Tibial nerve (tissue), 4 donors: ENCODE results near the gene ISG20L2. TPM values are rescaled to one million over a fixed set of nuclear protein-coding genes. Genes with fewer than 3 reads are reported as not detected.

Experiments
- DNase-seq, 2 donors: peaks; one replicate each; pipeline ENCODE4 v3.0.0-alpha.2; 2019; ENCODE audit warnings: low spot score in 2 of 2
- H3K27ac ChIP-seq, 4 donors: fragments of 200-600 bp; sonication (generic) in 3 of 4; one replicate each; pipeline ENCODE4 v1.5.1; 2017 to 2019; ENCODE audit warnings: mild to moderate bottlenecking in 1 of 4
- H3K27me3 ChIP-seq, 2 donors: fragments of 200-600 bp; sonication (generic) in 1 of 2; one replicate each; pipeline versions ENCODE4 v1.5.1 to v1.6.0; 2017 to 2019
- H3K36me3 ChIP-seq, 3 donors: fragments of 200-600 bp; sonication (generic); one replicate each; pipeline ENCODE4 v1.5.1; 2018 to 2019
- H3K4me1 ChIP-seq, 4 donors: fragments of 200-600 bp; sonication (generic) in 3 of 4; one replicate each; pipeline ENCODE4 v1.5.1; 2017 to 2019
- H3K4me3 ChIP-seq, 4 donors: fragments of 200-600 bp; sonication (generic) in 3 of 4; one replicate each; pipeline ENCODE4 v1.5.1; 2017 to 2019; ENCODE audit warnings: mild to moderate bottlenecking in 1 of 4, moderate library complexity in 1 of 4
- H3K9me3 ChIP-seq, 4 donors: fragments of 200-600 bp; sonication (generic) in 3 of 4; one replicate each; pipeline ENCODE4 v1.5.1; 2017 to 2019
- EP300 ChIP-seq, 2 donors: sonication (generic); formaldehyde crosslinking; IDR thresholded peaks; one replicate each; pipeline ENCODE4 v1.6.1; 2017; ENCODE audit warnings: antibody characterized with exemption in 2 of 2, mild to moderate bottlenecking in 1 of 2
- POLR2A ChIP-seq, 2 donors: fragments of 450-650 bp; IDR thresholded peaks; one replicate each; pipeline ENCODE4 v1.6.1; 2017; ENCODE audit warnings: antibody characterized with exemption in 2 of 2, mild to moderate bottlenecking in 2 of 2, moderate library complexity in 2 of 2
- WGBS, 2 donors: methylation state at CpG; one replicate each; pipeline ENCODE4 v1.1.5; 2018; 5-methylcytosine and 5-hydroxymethylcytosine counted together
- total RNA-seq, 4 donors: library from RNA; depleted of rRNA; stranded (reverse); fragments of >200 nt; gene quantifications; one replicate each; pipeline ENCODE4 v1.1.0, GENCODE V29; 2016
- TF ChIP-seq, protein P1 (sequence below), 5 experiments: fragments of 200-600 bp in 3 of 5; fragments of 450-650 bp in 2 of 5; sonication (generic) in 3 of 5; IDR thresholded peaks; one replicate each; pipeline ENCODE4 v1.5.1; 2016 to 2019; ENCODE audit warnings: antibody characterized with exemption in 5 of 5, mild to moderate bottlenecking in 3 of 5, moderate library complexity in 2 of 5

The ISG20L2 gene
- total RNA-seq, 4 donors from 2014 or later, result 10.1 to 24.9 (median 18.6) TPM

DNA sequence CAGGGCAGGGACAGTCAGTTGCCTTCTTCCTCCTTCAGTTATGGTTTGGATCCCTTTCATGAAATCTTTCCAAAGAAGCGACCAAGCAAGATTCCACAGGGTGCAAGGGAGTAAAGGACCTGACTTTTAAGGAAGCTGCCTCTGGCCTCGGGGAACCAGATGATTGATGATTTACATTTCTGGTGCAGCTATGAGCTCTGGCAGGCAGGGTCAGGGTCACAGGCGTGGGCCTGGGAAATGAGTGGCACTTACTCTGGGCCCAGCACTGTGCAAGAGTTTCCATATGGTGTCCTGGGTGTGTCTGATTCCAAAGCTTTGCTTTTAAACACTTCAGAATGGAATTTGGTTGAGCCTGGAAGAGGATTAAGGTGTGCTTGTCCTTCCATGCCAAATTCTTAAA is 15.9 kb downstream of the ISG20L2 start:
- Histone ChIP-seq H3K27ac (no peak overlapping the region), H3K4me1 (peaks cover 0 to 50% (median 9%) of the 10 kb centered on the region in 4 donors), H3K27me3 (no peaks in the 10 kb centered on the region), H3K36me3 (no peaks in the 10 kb centered on the region), H3K9me3 (no peaks in the 10 kb centered on the region), H3K4me3 (no peak overlapping the region)
- DNase-seq, result no peak
- 40 to 44% methylated on average over 3 of the region's 3 CpGs for WGBS, 2 donors
- no peak for TF ChIP-seq EP300 (IDR thresholded peaks at IDR 0.05)
- TF ChIP-seq, protein P1, sequence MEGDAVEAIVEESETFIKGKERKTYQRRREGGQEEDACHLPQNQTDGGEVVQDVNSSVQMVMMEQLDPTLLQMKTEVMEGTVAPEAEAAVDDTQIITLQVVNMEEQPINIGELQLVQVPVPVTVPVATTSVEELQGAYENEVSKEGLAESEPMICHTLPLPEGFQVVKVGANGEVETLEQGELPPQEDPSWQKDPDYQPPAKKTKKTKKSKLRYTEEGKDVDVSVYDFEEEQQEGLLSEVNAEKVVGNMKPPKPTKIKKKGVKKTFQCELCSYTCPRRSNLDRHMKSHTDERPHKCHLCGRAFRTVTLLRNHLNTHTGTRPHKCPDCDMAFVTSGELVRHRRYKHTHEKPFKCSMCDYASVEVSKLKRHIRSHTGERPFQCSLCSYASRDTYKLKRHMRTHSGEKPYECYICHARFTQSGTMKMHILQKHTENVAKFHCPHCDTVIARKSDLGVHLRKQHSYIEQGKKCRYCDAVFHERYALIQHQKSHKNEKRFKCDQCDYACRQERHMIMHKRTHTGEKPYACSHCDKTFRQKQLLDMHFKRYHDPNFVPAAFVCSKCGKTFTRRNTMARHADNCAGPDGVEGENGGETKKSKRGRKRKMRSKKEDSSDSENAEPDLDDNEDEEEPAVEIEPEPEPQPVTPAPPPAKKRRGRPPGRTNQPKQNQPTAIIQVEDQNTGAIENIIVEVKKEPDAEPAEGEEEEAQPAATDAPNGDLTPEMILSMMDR (IDR thresholded peaks at IDR 0.05), result no peak
- TF ChIP-seq POLR2A (IDR thresholded peaks at IDR 0.05), result no peak

DNA sequence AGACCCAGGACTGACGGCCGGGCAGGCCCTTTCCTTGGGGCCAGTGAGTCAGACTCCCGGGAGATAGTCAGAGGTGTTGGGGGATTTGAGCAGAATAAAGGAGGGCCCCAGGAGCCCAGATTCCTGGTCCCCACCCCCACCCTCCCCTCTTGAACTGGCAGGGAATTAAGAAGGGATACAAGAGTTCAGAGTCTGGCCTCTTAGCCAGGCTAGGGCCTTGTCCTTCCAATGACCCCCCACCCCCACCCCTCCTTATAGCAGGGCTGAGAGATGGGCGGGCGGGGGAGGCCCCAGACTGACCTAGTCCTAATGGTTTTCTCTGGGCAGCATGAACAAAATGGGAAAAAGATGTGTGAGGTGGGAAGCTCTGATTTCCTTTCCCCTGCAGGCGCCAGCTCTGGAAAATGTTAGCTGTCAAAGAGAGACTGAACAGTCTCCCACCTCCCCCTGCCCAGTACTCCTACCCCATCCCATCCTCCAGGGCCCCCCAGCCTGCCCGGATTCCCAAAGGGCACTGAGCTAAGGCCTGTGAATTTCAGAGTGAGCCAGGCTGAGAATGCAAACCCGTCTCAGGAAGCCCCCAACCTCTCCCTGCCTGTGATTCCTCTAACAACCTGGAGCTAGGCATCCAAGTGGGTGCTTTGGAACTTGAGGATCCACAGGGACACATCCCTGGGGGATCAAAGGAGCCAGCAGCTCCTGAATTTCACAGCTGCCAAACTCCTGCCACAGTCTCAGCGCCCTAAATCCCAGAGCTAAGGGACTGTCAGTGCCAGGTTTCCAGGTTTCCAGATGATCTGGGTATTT is 17.4 kb downstream of the ISG20L2 start:
- TF ChIP-seq, protein P1 (IDR thresholded peaks at IDR 0.05), result no peak
- no peak for TF ChIP-seq EP300 (IDR thresholded peaks at IDR 0.05)
- no peak for TF ChIP-seq POLR2A (IDR thresholded peaks at IDR 0.05)
- peaks cover 0 to 64% (median 16%) of the 10 kb centered on the region in 4 donors for H3K4me1 ChIP-seq
- no peaks in the 10 kb centered on the region for H3K36me3 ChIP-seq
- 50 to 52% methylated on average over 9 of the region's 9 CpGs for WGBS, 2 donors
- H3K9me3 ChIP-seq, result no peaks in the 10 kb centered on the region
- DNase-seq, result no peak
- peak overlapping the region in 1 of 4 donors; percentile 86 for H3K27ac ChIP-seq
- H3K27me3 ChIP-seq, result no peaks in the 10 kb centered on the region
- no peak overlapping the region for H3K4me3 ChIP-seq

DNA sequence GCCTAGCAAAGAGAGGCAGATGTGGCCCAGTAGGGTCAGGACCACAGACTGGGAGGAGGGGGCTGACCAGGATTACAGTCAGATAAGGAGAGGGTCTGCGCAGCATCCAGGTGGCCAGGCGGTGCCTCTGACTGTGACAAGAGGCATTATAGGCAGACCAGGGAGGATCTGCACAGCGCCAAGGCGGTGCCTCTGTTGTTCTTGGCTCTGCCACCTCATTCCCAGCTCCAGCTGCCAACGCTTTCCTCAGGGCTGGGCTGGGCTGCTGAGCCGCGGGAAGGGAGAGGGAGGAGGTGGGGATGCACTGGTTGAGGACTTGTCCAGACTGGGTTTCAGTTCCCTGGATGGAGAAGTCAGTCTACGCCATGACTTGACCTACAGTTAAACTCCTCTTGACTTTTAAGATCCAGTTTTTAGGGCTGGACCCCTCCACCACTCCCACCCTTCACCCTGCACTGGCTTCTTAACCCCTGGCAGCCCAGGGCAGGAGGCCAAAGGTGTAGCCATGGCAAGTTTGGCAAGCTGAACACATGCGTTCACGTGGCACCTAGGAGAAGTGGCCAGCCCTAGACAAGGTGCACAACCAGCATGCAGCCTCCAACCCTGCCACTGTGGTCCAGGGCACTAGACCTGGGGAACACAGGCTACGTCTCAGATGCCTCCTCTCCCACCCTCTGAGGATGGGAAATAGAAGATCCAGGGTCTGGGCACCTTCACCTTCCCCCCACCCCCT is 18.6 kb downstream of the ISG20L2 start:
- no peak for TF ChIP-seq POLR2A (IDR thresholded peaks at IDR 0.05)
- TF ChIP-seq, protein P1 (IDR thresholded peaks at IDR 0.05), result no peak
- no peak for TF ChIP-seq EP300 (IDR thresholded peaks at IDR 0.05)

GRCh38 chr1:156709031-156709430 is 19.5 kb downstream of the ISG20L2 start:
- Histone ChIP-seq H3K36me3 (no peaks in the 10 kb centered on the region), H3K4me1 (peaks cover 0 to 86% (median 36%) of the 10 kb centered on the region in 4 donors), H3K9me3 (no peaks in the 10 kb centered on the region), H3K4me3 (no peak overlapping the region), H3K27me3 (peaks cover 0 to 11% of the 10 kb centered on the region in 2 donors), H3K27ac (peak overlapping the region in 2 of 4 donors; percentile 12 to 86)
- no peak for DNase-seq
- no peak for TF ChIP-seq POLR2A (IDR thresholded peaks at IDR 0.05)
- TF ChIP-seq, protein P1 (IDR thresholded peaks at IDR 0.05), result no peak
- 50 to 71% methylated on average over 4 of the region's 4 CpGs for WGBS, 2 donors

More for the DNA sequence above, 18.6 kb downstream of the ISG20L2 start:
- WGBS, 2 donors, result 27 to 29% methylated on average over 11 of the region's 11 CpGs
- Histone ChIP-seq H3K27ac (peak overlapping the region in 2 of 4 donors; percentile 65 to 86), H3K4me3 (no peak overlapping the region), H3K36me3 (no peaks in the 10 kb centered on the region), H3K4me1 (peaks cover 0 to 77% (median 29%) of the 10 kb centered on the region in 4 donors), H3K27me3 (peaks cover 0 to 3% of the 10 kb centered on the region in 2 donors), H3K9me3 (no peaks in the 10 kb centered on the region)
- DNase-seq, result peak; percentile 50 to 55
